Amniotic epithelial cell (primary cell): ENCODE measurements around the gene APMAP.
A peak's percentile ranks its signal among the peaks of the same experiment; 100 is the strongest.

Experiments
- DNase-seq: peaks from one replicate; pipeline ENCODE4 v3.0.0-alpha.2; 2010; ENCODE audit warnings: low read depth

APMAP gene

DNA sequence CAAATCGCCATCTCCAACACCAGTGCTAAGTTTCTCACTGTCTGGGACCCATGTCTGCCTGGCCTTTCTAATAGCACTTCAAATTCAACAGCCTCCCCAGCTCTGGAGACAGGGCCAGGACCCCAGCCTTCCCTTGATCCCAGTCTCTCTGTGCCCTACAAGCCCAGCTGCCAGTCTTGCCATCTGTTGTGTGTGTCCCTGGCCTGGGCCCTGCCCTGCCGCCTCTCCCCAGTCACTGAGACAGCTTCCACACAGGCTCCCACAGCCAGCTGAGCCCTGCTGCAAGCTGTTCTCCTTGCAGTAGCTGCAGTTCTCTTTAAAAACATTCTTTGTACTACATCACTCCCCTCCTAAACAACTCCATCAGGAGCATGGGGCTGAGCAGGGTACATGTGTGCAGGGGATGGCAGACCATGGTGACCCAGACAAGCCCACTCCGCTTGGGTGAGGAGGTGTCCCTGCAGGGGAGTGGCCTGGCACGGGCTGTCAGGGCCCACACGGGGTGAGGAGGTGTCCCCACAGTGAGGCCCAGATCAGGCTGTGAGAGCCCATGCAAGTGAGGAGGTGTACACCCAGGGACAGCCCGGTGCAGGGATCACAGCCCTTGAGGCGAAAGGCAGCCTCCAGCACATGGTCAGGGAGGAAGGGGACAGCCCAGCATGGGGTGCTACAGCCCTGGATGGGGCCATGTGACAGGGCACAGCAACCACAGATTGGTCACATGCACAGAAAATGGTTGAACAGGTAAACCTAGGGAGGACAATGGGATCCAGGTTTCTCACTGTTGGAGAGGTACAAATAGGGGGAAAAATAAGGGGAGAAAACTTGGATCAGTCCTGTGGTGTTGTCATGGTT, 27.3 kb downstream of the APMAP start:
- no peak for DNase-seq

GRCh38 chr20:24964506-24964840, 28.1 kb downstream of the APMAP start:
- DNase-seq: no peak

- DNase-seq: no peak
These were observed 28.7 kb downstream of the APMAP start for GRCh38 chr20:24963672-24964505.

- DNase-seq: no peak
These were observed 30.0 kb downstream of the APMAP start for GRCh38 chr20:24962510-24962909.

DNA sequence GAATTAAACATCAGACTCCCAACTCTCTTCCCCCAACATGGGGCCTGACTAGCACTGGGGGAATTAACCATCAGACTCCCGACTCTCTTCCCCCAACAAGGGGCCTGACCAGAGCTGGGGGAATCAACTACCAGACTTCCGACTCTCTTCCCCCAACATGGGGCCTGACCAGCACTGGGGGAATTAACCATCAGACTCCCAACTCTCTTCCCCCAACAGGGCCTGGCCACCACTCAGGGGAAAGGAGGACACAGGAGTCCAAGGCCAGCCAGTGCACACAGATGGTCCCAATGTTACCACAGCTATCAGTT, 30.4 kb downstream of the APMAP start:
- no peak for DNase-seq

- no peak for DNase-seq
These were observed 31.0 kb downstream of the APMAP start for GRCh38 chr20:24961384-24962181.

- DNase-seq: peak; percentile 25
These were observed 31.7 kb downstream of the APMAP start for GRCh38 chr20:24960861-24961260.

DNA sequence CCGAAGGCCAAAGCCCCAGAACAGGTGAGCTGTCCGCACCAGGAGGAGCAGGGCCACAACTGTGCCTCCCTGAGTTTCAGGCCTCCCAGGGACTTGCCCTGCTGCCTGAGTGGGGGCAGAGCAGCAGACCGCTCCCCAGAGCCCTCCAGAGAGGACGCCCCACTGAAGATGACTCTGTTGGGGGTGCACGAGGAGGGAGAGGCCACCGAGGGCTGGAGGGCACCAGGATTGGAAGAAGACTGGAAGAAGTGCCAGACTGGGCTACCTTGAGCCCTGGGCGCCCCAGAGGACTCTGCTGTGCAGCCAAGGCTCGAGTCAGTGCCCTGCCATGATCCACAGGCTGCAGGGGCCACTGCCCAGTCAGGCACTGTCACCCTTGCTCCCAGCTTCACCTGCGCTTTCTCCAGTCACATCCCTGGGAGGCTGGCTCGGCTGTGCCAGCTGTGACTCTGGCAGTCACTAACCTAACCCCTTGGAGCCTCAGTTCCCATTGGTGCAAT, 32.2 kb downstream of the APMAP start:
- no peak for DNase-seq

- DNase-seq: no peak
These were observed 32.8 kb downstream of the APMAP start for GRCh38 chr20:24959591-24960301.

- DNase-seq: no peak
These were observed 33.8 kb downstream of the APMAP start for GRCh38 chr20:24958506-24959385.

GRCh38 chr20:24957326-24958016, 35.1 kb downstream of the APMAP start:
- no peak for DNase-seq

DNA sequence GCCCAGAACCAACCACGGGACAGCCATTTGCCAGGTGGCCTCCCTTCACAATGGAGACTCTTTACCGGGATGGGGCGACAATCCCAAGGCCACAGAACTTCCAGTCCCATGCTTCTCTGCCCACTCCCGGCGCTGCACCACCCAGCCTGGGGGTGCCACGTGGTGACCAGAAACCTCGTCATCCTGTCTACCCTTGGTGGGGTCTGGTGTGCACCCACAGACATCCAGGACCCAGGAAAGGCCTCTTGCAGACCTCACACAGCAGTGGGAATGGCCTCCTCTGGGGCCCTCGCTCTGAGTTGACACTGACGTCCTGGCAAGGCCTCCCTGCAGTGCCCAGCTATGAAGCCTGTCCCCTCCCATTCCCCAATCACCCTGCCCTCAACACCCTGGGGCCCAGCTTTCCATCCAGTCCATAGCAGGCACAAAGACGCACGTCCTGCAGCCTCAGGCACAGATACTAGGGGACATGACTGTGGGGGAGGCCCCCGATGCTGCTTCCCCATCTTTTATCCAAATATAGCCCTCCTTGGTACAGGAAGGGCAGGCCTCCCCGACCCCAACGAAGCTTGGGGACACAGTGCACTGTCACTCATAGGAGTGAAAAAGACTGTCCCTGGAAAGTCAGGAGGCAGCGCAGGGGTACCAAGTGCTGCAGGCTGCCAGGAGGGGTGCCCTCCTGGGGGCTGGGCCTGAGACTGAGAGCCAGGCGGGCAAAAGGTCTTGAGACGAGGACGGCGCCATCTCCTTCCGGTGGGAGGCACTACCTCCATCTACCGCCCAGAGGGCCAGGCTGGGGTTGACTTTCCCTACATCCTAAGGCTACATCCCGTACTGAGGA, 36.3 kb downstream of the APMAP start:
- DNase-seq: no peak

- no peak for DNase-seq
These were observed 37.5 kb downstream of the APMAP start for GRCh38 chr20:24955045-24955444.

- DNase-seq: no peak
These were observed 38.0 kb downstream of the APMAP start for GRCh38 chr20:24954566-24954965.

DNA sequence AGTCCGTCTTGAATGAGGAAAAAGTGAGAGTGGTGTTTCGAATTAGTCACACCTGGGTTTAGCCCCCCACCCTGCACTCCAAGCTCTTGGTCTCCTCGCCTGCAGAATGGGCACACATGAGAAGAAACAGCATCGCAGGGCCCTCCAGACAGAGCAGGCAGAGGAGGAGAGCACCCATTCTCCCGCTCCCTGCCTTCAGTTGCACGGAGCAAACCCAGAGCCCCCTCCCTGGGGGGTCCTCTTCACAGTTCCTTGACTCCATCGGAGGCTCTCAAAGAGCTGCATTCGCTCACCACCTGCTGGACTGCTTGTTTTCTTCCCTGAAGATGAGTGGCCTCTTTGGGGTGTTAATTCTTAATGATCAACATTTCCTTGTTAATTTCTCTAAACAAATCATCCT, 38.4 kb downstream of the APMAP start:
- DNase-seq: no peak

DNA sequence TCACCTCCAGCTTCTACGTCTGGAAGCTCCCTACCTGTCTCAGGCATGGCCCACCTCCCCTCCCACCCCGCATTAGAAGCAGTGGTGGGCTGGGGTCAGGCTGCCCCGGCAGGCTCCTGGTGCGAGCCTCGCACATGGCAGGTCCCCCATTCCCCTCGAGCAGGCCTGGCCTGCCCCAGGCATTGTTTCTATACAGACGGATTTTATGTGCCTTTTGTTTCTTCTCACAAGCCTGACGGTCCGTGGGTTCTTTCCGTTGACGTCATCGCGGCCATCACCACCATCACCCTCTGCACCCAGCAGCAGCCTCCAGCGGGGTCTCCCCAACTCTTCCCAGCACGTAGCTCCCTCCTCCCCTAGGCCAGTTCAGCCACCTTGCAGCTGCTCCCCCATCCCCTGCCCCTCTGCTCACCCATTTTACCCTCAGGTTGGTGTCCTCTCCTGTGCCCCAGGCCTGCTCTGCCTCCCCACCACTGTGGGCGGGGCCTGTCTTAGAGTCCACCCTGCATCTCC, 38.9 kb downstream of the APMAP start:
- DNase-seq: no peak

GRCh38 chr20:24953209-24953575, 39.4 kb downstream of the APMAP start:
- DNase-seq: no peak

DNA sequence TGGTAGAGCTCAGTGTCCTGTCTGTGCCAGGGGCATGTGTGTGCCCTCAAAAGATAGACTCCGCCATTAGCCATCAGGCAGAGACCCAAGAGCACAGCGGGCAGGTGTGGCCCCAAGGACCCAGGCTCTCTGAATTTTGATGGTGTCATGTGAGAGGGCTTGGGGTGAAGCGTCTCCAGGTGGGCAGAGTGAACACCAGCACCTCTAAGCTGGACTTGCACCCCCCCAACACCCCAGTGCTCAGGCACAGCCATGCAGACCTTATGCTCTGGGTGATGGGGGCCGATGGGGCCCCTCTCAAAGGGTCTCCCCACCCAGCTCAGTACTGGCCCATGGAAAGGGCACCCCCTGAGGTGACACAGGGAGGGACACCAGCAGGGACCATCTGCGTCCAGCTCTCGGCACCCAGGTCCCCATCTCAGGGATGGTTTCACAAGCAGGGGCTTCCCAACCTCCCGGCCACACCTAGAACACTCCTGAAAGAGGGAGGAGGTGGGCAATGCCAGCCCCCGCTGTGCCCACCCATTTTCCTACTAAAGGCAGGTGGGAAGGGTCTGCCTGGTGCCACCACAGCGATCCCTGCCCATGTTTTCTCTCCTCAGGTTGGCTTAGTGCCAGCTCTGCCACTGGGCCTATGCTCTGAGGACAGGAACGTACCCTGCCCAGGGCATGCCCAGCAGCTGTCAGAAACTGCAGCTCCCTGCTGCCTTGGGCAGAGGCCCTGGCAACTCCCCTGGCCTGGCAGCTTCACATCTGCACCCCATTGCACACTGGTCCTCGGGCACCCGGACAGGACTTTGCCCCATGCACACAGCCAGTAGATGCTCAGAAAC, 40.0 kb downstream of the APMAP start:
- DNase-seq: no peak
